ENCODE data around the gene MLANA.

MLANA gene

DNA sequence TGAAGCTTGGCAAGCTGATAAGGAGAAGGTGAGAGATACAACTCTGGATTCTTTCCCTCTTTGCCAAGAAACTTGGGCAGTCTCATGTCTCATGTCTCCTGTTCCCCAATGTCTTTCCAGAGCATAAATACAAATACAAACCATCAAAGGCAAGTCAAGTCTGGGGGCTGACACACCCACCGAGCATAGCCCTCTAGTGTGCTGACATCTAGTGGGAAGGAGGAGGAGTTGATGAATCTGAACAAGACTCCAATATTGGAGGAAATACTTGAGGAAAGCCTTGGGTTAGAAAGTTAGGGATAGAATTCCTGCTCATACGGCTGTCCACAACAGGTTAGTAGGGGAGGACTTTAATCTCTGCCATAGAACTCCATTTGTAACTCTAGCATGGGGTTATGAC, 8.6 kb downstream of the MLANA start:
- no peak for DNase-seq (ENCODE audit: low read depth, low spot score)

DNA sequence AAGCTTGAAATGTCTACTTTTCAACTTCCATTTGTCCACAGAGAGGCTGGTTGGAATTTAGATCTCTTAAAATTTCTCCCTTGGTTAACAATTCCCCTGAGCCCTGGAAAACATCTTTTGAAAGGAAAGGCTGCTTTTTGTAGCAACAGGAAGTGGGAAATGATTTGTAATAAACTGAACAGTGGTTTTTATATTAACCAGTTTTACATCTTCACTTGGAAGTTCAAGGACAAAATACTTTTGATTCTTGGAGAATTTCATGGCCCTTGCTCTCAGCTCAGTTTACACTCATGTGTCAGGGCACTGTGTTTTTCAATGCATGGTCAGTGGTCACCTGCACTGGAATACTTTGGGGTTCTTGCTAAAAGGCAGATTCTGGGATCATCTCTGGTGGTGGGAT, 9.9 kb downstream of the MLANA start:
- no peak for DNase-seq (ENCODE audit: low read depth, low spot score)

GRCh38 chr9:5902377-5902776, 11.7 kb downstream of the MLANA start:
- no peak for DNase-seq (ENCODE audit: low read depth, low spot score)

- DNase-seq (ENCODE audit: low read depth, low spot score): no peak
Measured at GRCh38 chr9:5908918-5909317, 18.2 kb downstream of the MLANA start.

- DNase-seq (ENCODE audit: low read depth, low spot score): no peak
Measured at GRCh38 chr9:5909976-5910375, 19.3 kb downstream of the MLANA start.

DNA sequence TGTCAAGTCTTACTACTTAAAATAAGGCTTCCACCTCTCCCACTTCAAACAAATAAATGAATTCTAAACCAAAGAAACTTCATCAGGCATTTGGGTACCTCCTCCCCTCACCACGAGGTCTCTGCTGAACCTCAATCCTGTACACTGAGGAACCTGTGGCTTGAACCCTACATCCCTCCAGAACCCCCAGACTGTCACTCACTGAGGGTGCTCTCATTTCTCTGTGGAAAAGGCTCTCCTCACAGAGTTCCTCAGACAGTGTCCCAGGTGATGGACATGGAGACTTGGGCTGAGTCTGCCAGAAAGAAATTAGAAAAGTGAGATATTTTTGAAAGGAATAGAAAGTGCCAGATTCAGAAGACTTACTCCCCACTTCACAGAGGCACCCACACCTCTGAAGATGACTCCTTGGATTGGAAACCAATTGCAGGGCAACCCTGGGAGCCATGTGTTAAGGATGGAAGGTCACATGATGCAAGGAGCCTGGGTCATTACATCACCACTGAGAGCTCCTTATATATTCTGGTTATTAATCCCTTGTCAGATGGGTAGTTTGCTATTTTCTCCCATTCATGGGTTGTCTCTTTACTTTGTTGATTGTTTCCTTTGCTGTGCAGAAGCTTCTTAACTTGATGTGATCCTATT, 19.8 kb downstream of the MLANA start:
- no peak for DNase-seq (ENCODE audit: low read depth, low spot score)

DNA sequence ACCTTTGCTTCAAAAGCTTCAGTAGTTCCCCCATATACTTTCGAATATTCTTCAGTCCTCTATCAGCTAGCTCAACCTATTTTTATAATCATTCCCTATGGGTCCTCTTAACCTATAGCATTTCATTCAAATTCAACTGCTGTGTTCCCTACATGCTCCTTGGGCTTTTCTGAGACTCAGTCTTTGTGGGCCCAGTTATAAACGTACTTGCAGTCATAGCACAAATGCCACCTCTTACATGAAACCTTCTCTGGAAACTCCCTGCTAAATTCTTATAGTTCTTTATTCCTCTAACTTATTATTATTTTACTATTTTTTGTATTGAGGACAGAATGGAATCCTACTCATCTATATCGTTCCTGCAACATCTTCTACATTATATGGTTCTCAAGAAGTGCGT, 24.7 kb downstream of the MLANA start:
- DNase-seq (ENCODE audit: low read depth, low spot score): no peak

DNA sequence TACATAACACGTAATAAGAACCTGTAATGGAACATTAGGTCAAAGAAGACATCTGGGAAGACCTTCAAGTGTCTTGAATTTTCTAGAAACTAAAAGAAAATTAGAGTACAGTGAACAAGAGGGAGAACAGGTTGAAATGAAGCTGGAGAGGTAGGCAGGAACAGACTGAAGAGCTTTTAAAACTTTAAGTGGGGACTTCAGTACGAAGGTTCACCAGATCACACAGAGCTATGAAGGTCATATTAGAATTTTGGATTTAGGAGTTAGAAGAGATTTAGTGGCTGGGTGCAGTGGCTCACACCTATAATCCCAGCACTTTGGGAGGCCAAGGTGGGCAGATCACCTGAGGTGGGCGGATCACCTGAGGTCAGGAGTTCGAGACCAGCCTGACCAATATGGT, 26.6 kb downstream of the MLANA start:
- DNase-seq (ENCODE audit: low read depth, low spot score): no peak

GRCh38 chr9:5917888-5918287, 27.2 kb downstream of the MLANA start:
- DNase-seq (ENCODE audit: low read depth, low spot score): no peak

GRCh38 chr9:5918460-5918859, 27.8 kb downstream of the MLANA start:
- no peak for DNase-seq (ENCODE audit: low read depth, low spot score)

DNA sequence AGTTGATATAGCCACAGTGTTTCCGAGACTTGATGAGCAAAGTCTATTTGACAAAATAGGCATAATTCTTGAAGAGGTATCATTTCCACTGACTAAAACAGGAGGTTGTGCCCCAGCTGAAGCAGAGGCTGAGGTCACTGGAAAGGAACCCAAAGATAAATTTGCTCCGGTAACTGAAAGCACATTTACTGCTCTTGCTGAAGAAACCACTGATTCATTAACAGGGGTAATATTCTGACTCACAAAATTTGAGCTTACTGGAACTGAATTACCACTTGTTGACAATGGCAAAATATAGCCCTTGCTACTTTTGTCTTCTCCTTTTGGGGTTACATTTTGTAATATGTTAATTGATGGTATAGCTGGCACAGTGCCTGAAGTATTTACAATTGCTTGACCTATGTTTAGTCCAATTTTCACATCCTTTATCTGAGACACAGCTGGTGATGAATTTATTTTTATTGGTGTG, 30.2 kb downstream of the MLANA start:
- DNase-seq (ENCODE audit: low read depth, low spot score): no peak

DNA sequence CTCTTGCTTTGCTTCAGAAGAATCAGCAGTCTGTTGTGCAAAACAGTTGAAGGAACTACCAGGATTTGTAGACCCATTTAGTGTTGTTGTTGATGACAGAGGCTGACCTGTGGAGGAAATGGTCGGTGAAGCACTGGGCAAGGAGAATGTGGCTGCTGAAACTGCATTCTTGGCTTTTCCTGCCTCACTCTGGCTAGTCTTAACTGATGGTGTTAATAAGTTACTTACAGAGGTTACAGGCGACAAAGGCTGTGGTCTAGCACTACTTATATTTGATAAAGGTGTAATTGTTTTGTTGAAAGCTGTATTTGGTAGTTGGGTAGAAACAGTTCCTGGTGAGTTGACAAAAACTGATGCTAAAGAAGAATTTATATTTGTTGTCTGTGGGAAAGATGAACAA, 31.5 kb downstream of the MLANA start:
- no peak for DNase-seq (ENCODE audit: low read depth, low spot score)

GRCh38 chr9:5931657-5932056, 41.0 kb downstream of the MLANA start:
- DNase-seq (ENCODE audit: low read depth, low spot score): no peak

- no peak for DNase-seq (ENCODE audit: low read depth, low spot score)
Measured at GRCh38 chr9:5938449-5938848, 47.8 kb downstream of the MLANA start.

DNA sequence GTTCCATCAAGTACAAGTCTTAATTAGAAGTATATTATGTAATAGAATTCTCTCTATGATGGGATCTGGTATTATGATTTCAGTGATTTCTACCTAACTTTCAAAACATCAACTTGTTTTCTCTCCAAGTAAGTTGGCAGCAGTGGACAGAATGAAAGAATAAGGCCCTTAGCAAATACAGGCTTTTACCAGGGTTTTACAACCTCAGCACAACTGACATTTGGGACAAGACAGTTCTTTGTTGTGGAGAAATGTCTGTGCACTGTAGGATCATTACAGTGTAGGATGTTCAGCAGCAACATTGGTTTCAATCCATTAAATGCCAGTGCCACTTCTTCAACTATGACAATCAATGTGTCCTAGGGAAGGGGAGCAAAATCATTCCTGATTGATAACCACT, 48.8 kb downstream of the MLANA start:
- DNase-seq (ENCODE audit: low read depth, low spot score): no peak

DNA sequence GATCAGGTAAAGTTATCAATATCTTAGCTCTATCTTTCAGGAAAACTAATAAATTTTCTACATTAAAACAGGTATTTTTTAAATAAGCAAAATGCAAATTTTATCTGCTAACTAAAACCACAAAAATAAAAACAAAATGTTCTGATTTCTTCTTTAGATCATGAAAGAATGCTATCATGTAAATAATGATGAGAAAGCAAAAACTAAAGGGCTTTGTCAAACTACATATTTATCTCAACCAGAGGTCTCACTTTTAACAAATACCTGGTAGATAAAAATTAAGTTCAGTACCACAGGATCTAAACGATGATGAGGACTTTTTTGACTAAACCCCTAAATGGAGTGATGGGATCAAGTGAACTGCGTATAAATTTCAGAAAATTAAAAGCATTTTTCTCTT, 50.5 kb downstream of the MLANA start:
- DNase-seq (ENCODE audit: low read depth, low spot score): no peak

- no peak for DNase-seq (ENCODE audit: low read depth, low spot score)
Measured at GRCh38 chr9:5945112-5945511, 54.4 kb downstream of the MLANA start.

- DNase-seq (ENCODE audit: low read depth, low spot score): no peak
Measured at GRCh38 chr9:5947912-5948311, 57.2 kb downstream of the MLANA start.

GRCh38 chr9:5949103-5949699, 58.5 kb downstream of the MLANA start:
- DNase-seq (ENCODE audit: low read depth, low spot score): no peak

DNA sequence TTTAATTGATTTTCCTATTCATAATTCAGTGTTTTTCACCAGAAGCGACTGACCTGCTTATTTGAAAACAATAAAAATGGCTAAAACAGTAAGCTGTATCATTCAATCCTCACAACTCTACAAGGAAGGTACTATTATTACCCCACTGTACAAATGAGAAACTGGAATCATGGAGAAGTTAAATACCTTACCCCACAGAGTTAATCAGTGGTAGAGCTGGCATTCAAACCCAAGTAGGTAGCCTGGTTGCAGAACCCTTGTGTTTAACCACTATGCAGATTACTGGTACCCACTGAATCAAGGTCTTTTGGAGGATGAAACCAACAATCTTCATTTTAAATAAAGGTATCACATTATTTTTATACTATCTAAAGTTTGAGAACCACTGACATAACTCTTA, 59.6 kb downstream of the MLANA start:
- DNase-seq (ENCODE audit: low read depth, low spot score): no peak

DNA sequence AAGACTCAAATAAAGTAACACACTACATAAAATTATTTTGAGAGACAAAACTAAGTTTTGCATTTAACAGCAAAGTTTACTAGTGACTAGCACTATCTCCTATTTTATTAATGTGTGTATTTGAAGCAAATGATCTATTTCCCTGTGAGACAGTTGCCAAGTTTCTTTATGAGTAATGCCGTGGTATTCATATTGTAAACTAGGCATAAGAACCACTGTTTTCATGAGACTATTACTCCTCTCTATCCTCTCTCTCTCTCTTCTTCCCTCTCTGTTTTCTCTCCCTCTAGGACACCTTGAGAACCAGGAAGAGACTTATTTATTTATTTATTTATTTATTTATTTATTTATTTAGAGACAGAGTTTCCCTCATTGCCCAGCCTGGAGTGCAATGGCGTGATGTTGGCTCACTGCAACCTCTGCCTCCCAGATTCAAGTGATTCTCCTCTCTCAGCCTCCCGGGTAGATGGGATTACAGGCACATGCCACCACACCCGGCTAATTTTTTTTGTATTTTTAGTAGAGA, 61.1 kb downstream of the MLANA start:
- DNase-seq (ENCODE audit: low read depth, low spot score): no peak

DNA sequence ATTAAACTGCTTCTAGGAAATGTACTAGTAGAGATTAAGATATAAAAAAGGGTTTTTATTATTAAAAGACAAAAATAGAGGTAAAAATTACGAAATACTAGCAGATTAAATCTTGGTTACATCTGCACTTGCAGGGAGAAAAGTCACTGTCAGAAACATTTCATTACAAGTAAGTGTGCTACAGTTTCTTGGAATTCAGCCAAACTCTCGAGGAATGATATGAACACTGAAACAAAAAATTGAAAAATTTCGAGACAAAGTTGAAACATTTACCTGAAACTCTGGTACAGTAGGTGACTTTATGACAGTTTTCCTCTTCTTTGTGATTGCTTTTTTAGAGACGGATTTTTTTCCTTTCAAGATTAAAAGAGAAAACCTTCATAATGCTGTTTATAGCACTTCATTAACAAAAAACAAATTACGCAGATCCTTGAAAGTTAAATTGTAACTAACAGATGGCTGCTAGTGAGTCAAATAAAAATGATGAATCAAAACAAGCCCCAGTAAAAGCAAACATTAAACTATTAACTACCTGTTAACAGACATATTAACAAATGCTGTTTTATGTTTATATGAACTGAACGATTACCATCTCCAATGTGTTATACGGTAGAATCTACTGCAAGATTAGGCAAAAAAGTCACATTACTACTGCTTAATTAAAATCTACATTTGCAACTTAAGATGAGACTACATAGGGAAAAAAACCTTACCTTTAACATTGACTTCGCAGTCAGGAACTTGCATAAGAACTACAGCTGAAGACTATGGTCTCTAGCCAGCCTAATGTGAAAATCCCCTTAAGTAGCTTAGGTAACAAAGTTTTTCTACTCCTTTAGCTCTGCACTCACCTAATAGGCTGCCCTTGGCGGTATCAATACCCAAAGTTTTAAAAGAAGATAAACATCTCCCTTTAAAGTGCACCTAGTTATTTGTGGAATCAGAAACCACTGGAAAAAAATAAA, 63.3 kb downstream of the MLANA start:
- no peak for DNase-seq (ENCODE audit: low read depth, low spot score)
